Activated CD8-positive, alpha-beta memory T cell treated with anti-CD3 and anti-CD28 coated beads, Interleukin-2, amount 50 U/mL, for 24 hours (primary cell): ENCODE results near the gene KLHL25.

ENCODE experiments used
- DNase-seq: peaks from one replicate; pipeline ENCODE4 v3.0.0-alpha.2; 2020; ENCODE audit errors: extremely low read depth

Gene KLHL25

GRCh38 chr15:85777250-85778106 is 17.2 kb downstream of the KLHL25 start:
- DNase-seq: no peak

- no peak for DNase-seq
Observed at GRCh38 chr15:85773970-85774369, 20.8 kb downstream of the KLHL25 start.

DNA sequence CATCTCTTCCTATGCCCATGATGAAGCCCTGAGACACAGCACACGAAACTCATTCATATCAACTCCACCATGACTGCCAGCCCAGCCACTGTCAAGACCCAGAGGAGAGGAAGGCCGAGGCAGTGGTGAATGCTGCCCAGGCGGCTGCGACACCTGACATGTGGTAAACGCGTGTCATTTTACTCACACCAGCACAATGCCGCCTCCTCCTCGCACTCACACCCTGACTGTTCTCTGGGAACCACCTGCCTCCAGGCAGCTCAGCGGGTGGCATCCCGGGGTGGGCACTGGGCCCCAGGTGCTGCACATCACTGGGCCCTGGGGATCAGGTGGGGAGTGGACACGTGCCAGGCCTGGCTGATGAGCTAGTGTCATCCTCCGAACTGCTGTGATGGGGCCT is 21.5 kb downstream of the KLHL25 start:
- DNase-seq: no peak

- DNase-seq: no peak
Observed at GRCh38 chr15:85772668-85773067, 22.1 kb downstream of the KLHL25 start.

GRCh38 chr15:85771781-85772445 is 22.8 kb downstream of the KLHL25 start:
- DNase-seq: no peak

DNA sequence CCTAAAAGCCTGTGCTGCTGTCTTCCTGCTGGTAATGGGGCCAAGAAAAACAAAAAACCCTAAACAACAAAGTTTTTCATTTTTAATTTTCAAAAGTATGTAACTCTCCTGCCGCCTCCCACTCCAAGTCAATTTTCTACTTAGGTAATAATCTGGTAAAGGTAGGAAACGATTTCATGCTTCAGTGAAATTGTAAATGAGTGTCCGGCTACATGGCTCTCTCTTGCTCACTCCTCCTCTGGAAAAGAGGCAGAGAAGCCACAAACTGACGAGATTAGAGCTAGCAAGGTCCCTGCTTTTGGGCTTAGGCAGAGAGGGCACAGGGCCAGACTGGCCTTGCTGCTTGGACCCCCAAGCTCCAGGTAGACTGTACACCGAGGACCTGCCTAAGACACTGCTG is 23.5 kb downstream of the KLHL25 start:
- DNase-seq: no peak

GRCh38 chr15:85770096-85771041 is 24.4 kb downstream of the KLHL25 start:
- DNase-seq: no peak

DNA sequence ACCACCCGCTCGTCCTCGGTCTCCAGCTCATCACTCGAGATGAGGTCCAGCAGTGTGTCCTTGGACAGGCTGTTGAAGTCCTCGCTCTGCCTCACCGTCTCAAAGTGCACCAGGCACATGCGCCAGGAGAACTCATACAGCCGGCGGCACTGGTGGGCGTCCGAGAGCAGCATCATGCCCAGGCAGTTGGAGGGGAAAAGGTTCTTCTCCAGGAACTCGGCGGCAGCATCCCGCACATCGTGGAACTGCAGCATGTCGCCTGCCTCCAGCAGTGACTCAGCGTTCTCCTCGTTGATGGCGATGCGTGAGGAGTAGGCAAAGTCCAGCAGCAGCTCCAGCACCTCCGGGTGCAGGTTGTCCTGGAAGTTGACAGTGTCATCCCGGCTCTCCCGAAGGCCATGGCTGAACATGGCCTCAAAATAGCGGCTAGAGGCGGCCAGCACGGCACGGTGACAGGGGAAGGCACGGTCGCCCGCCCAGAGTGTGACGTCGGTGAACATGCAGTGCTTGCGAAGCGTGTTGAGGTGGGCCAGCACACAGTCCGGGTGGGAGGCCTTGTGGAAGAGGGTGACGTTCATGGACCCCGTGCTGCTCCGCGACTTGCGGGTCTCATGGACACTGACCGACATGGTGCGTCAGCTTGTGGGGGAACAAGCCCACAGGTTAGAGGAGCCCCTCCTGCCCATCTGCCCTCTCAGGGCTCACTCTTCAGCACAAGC is 25.4 kb downstream of the KLHL25 start:
- no peak for DNase-seq

DNA sequence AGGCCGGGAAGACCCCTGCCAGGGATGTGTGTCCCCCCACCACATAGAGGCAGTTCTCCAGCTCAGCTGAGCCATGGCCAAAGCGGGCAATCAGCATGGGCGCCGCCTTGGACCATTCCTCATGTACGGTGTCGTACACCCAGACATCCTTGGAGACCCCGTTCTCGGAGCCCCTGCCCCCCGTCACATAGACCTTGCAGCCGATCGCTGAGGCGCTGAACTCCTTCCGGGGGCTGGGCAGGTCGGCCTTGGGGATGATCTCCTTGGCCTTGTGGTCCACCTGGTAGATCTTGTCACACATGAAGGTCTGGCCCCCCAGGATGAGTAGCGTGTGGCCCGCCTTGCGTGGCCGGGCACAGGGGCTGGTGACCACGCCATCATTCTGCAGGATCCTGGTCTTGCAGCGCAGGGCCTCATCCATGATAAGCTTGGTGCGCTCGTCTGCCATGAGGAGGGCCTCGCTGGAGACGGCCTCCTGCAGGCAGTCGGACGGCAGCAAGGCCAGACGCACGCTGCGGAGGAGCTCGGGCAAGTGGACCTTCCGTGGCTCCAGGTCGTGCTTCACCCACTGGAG is 26.0 kb downstream of the KLHL25 start:
- no peak for DNase-seq

DNA sequence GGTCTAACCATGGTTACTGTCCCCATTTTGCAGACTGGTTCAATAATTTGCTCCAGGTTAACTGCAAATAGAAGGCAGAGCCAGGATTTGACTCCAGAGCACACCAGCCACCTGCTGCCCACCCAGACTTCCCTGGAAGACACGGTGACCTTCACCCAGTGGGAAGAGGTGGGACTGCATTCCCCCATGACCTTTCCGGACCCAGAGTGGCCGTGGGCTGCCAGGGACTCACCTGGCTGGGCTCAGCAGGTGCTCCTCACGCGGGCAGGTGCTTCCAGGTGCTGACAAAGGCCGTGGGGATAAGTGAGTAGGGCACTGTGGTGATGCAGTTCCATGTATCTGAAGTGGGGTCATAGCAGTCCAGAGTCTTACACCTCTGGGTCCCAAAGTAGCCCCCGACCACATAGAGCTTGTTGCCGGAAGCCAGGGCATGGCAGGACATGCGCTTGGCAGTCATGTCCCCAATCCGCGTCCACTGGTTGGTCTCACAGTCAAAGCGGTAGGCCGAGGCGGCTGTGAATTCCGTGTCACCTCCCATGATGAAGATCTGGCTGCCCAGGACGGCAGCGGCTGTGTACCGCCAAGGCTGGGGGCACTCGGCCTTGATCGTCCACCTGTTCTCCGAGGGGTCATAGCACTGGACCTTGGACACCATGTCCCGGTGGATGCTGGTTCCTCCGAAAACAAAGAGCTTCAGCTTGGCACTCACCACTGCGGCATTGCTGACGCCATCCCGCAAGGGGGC is 26.8 kb downstream of the KLHL25 start:
- no peak for DNase-seq

- no peak for DNase-seq
Observed at GRCh38 chr15:85766001-85766831, 28.5 kb downstream of the KLHL25 start.

DNA sequence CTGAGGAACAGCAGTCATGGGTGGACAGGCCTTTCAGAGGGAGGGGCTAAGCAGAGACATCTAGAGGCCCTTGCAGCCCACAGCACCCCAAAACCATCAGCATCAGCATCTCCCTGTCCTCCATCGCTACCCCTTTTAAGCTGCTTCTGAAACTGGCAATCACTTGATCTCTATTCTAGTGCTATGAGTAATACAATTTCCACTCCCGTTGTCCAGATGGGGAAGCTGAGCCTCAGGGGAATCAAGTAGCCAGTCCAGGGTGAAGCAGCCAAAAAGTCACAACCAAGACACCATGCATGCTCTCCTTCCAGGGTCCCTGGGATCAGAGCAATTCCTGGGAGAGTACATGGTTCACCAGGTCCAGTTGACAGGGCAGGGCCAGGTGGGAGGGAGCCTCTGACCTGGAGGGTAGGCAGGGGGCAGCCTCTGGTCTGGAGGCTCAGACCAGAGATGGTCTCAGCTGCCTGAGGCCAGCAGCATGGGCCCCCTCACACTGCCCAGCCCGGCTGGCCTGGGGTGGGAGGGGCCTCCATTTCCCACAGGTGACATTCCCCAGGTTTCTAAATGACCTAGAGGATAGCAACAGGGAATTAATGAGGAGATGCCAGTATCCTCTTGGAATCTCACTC is 30.0 kb downstream of the KLHL25 start:
- no peak for DNase-seq

DNA sequence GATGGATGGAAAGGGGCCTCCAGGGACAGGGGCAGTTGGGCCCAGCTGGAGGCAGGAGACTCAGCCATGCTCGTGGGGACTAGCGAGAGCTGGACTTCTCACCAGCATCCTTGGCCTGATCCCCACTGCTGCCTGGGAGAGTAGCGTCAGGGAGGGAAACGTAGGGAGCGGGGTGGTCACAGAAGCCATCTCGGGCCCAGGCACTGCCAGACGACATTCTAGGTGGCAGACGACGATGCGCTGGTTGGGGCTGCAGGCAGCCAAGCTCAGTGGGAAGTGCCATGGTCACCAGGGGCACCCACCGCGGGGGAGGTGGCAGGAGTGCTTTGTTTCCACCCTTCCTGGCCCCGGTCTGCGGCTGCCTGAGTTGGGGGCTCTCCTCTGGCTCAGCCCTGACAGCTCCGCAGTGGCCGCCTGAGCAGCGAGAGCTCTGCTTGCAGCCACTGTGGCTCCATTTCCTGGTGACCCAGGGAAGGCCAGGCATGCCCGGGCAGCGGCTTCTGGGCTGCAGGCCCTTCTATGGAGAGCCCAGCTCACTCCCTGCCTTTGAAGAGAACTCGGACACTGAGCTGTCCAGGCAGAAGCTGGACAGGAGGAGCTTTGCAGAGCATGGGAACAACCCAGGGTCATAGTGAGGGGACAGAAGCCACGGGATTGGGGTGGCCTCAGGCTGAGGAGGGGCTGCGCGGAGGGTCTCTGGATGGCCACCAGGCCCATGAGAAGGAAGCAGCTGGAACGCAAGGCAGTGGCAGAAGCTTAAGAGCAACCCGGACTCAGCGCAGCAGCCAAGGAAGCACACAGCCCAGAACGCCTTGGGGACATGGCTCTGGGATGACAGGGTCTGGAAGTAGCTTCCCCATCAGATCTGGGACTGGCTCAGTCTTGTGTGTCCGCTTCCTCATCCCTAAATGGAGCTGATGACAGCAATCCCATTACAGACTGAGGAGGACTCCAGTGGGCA is 30.8 kb downstream of the KLHL25 start:
- no peak for DNase-seq

DNA sequence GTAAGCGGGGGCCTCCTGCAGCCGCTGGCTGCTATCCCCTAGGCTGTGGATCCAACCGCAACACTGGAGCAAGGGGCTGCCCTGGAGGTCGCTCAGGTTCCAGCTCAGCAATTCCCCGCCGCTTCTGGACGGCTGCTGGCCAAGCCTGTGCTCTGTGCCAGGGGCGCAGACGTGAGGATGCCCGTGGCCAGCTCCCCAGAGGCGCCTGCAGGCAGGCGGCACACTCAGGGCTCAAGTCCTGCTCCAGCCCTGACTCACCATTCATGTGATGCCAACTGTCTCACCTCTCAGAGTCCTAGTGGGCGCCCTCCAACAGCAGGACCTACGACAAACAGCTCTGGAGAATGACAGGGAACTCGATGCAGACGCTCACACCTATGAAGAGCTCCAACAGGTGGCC is 31.6 kb downstream of the KLHL25 start:
- DNase-seq: no peak

DNA sequence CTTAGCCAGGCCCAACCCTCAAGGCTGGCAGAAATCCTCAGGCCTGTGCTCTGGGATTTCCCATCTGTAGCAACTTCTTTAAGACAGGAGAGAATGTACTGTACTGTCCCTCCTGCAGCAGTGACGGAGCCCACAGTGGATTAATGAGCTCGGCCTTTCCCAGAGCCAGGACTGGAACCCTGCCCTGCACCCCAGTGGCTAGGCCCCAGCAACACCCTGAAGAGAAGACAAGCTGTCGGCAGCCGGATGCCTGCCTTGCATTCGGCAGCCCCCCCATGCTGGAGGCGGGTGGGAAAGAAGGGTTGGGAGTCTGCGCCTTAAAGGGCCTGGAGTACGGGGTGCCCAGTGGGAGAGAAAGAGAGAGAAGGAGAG is 32.0 kb downstream of the KLHL25 start:
- DNase-seq: no peak

- no peak for DNase-seq
Observed at GRCh38 chr15:85762039-85762755, 32.5 kb downstream of the KLHL25 start.

- DNase-seq: no peak
Observed at GRCh38 chr15:85761635-85762034, 33.1 kb downstream of the KLHL25 start.
